K562 (cell line): ENCODE measurements around the gene FOXM1. TPM values are rescaled to one million over a fixed set of nuclear protein-coding genes. Genes with fewer than 3 reads are reported as not detected.

ENCODE experiments used
- BRF1 ChIP-seq: IDR thresholded peaks from 3 replicates; pipeline ENCODE4 v1.6.1; 2011; ENCODE audit warnings: borderline replicate concordance, mild to moderate bottlenecking; ENCODE audit not compliant: insufficient read length; ENCODE audit errors: extremely low read depth
- DDX20 ChIP-seq: fragments of 450-650 bp; IDR thresholded peaks from 2 replicates; pipeline ENCODE4 v1.6.1; 2016; ENCODE audit warnings: missing genetic modification characterization, low read depth, mild to moderate bottlenecking, missing compliant biosample characterization, moderate library complexity
- E2F3 ChIP-seq: fragments of 250-450 bp; sonication (Bioruptor Pico); IDR thresholded peaks from 2 replicates; pipeline ENCODE4 v1.4.0; 2020; ENCODE audit warnings: mild to moderate bottlenecking
- EZH2 ChIP-seq: IDR thresholded peaks from 2 replicates; pipeline ENCODE4 v1.6.1; 2012; ENCODE audit warnings: low read depth, mild to moderate bottlenecking, inconsistent platforms, low read length, borderline replicate concordance
- KHSRP ChIP-seq: fragments of 450-650 bp; IDR thresholded peaks from 2 replicates; pipeline ENCODE4 v1.6.1; 2017
- MAFF ChIP-seq: IDR thresholded peaks from 2 replicates; pipeline ENCODE4 v1.6.1; 2012; ENCODE audit warnings: low read length, improper control_type of control experiment
- NFIC ChIP-seq: fragments of 450-650 bp; IDR thresholded peaks from 2 replicates; pipeline ENCODE4 v1.6.1; 2017; ENCODE audit warnings: mild to moderate bottlenecking, inconsistent platforms
- SREBF1 ChIP-seq: fragments of 150-350 bp; IDR thresholded peaks from 2 replicates; pipeline ENCODE4 v1.6.1; 2014; ENCODE audit warnings: antibody characterized with exemption, low read depth, low read length, borderline replicate concordance
- TEAD2 ChIP-seq: fragments of 450-650 bp; IDR thresholded peaks from 2 replicates; pipeline ENCODE4 v1.6.1; 2016; ENCODE audit warnings: missing genetic modification characterization, control low read depth, missing compliant biosample characterization
- ZC3H8 ChIP-seq: fragments of 450-650 bp; IDR thresholded peaks from 2 replicates; pipeline ENCODE4 v1.6.1; 2017
- ZNF124 ChIP-seq: sonication (generic); formaldehyde crosslinking; IDR thresholded peaks from 2 replicates; pipeline ENCODE4 v1.8.1; 2022; ENCODE audit warnings: missing genetic modification reagents
- ZNF197 ChIP-seq: fragments of 200-800 bp; sonication (Bioruptor generic); IDR thresholded peaks from 2 replicates; pipeline ENCODE4 v1.6.1; 2016; ENCODE audit warnings: low read depth, missing genetic modification characterization, missing compliant biosample characterization
- ZNF584 ChIP-seq: fragments of 200-800 bp; sonication (Bioruptor generic); IDR thresholded peaks from 2 replicates; pipeline ENCODE4 v1.6.1; 2016; ENCODE audit warnings: low read depth, mild to moderate bottlenecking, missing genetic modification characterization, missing compliant biosample characterization
- polyA plus RNA-seq, 8 experiments: library from polyadenylated mRNA; depleted of rRNA in 4 of 8; stranded (reverse) in 5 of 8; unstranded in 3 of 8; fragments of >200 nt; fragmentation: Nextera tagmentation in 2 of 8; fragmentation: Illumina TruSeq in 1 of 8; extraction: Ambion mirVana in 2 of 8; extraction: Trizol in 1 of 8; gene quantifications; 2 replicates each; pipeline versions ENCODE4 v1.2.1 to v1.2.3, GENCODE V29; 2011 to 2014; ENCODE audit warnings: inconsistent platforms in 1 of 8, missing spikeins in 1 of 8
- total RNA-seq, 7 experiments: library from RNA; depleted of rRNA in 6 of 7; stranded (reverse); fragments of >200 nt in 6 of 7; fragmentation: Illumina TruSeq in 2 of 7; extraction: Trizol in 2 of 7; gene quantifications; 2 replicates each; pipeline versions ENCODE4 v1.2.1 to v1.2.3, GENCODE V29; 2011 to 2021; ENCODE audit warnings: low replicate concordance in 1 of 7
- TF ChIP-seq, protein P1 (sequence below): sonication (generic); formaldehyde crosslinking; IDR thresholded peaks from 2 replicates; pipeline ENCODE4 v1.8.1; 2023; ENCODE audit warnings: mild to moderate bottlenecking, missing genetic modification reagents
- TF ChIP-seq, protein P2 (sequence below), 2 experiments: fragments of 450-650 bp; IDR thresholded peaks; 2 replicates each; pipeline ENCODE4 v1.6.1; 2016
- TF ChIP-seq, protein P3 (sequence below): IDR thresholded peaks from 3 replicates; pipeline ENCODE4 v1.6.1; 2011; ENCODE audit warnings: borderline replicate concordance, mild to moderate bottlenecking, moderate library complexity; ENCODE audit not compliant: insufficient read length; ENCODE audit errors: extremely low read depth
- TF ChIP-seq, protein P4 (sequence below): fragments of 450-650 bp; IDR thresholded peaks from 2 replicates; pipeline ENCODE4 v1.6.1; 2016; ENCODE audit warnings: missing biosample characterization, missing genetic modification characterization
- TF ChIP-seq, protein P5 (sequence below): fragments of 250-450 bp; sonication (Bioruptor Pico); IDR thresholded peaks from 2 replicates; pipeline ENCODE4 v1.8.0; 2021; ENCODE audit warnings: moderate library complexity, mild to moderate bottlenecking, inconsistent platforms

Gene FOXM1
- total and polyA plus RNA-seq, 9 of the 15 experiments (the other 6 are each of a cell fraction or from before 2014, with no cell fraction given) = 8.9 to 46.9 (median 17.2) TPM

DNA sequence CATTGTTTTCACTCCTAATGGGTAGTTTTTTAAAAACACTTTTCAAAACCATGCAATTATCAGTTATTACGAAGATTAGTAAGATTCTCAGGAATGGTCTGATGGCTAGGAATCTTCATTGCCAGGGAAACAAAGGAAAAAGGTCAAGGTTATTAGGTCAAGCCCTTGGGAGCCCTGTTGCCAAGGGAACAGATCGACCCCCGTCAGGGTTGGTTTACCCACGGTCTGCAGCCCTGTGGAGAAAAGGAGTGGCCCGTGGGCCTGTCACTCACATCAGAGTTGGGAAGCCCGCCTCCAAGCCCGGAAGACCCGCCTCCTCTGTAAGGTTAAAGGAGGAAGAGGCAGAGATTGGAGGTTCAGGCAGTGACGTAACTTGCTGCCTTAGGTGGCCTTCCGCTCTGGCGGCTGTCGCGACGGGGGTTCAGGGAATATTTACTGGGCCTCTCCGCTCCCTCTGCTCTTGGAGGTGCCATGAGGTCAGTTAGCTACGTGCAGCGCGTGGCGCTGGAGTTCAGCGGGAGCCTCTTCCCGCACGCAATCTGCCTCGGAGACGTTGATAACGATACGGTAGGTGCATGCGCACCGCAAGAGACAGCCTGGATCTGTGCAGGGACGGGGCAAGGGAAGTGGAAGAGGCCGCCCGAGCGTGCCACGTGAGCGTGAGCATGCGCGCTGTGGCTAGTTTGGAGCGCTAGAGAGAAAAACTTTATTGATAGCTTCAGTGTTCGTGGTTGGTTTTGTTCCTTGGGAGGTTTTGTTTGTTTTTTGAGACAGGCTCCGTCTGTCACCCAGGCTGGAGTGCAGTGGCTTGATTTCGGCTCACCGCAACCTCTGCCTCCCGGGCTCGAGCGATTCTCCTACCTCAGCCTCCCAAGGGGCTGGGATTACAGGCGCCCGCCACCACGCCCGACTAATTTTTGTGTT, 64.4 kb downstream of the FOXM1 start, which contains the start of gene ITFG2 (continued):
- TF ChIP-seq, protein P1, sequence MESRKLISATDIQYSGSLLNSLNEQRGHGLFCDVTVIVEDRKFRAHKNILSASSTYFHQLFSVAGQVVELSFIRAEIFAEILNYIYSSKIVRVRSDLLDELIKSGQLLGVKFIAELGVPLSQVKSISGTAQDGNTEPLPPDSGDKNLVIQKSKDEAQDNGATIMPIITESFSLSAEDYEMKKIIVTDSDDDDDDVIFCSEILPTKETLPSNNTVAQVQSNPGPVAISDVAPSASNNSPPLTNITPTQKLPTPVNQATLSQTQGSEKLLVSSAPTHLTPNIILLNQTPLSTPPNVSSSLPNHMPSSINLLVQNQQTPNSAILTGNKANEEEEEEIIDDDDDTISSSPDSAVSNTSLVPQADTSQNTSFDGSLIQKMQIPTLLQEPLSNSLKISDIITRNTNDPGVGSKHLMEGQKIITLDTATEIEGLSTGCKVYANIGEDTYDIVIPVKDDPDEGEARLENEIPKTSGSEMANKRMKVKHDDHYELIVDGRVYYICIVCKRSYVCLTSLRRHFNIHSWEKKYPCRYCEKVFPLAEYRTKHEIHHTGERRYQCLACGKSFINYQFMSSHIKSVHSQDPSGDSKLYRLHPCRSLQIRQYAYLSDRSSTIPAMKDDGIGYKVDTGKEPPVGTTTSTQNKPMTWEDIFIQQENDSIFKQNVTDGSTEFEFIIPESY (CRISPR knock-in tag) = peak; percentile 75
- TF ChIP-seq MAFF = no peak
- no peak for TF ChIP-seq ZNF124 (CRISPR knock-in tag)
- TF ChIP-seq, protein P2, sequence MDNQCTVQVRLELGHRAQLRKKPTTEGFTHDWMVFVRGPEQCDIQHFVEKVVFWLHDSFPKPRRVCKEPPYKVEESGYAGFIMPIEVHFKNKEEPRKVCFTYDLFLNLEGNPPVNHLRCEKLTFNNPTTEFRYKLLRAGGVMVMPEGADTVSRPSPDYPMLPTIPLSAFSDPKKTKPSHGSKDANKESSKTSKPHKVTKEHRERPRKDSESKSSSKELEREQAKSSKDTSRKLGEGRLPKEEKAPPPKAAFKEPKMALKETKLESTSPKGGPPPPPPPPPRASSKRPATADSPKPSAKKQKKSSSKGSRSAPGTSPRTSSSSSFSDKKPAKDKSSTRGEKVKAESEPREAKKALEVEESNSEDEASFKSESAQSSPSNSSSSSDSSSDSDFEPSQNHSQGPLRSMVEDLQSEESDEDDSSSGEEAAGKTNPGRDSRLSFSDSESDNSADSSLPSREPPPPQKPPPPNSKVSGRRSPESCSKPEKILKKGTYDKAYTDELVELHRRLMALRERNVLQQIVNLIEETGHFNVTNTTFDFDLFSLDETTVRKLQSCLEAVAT (IDR thresholded peaks at IDR 0.05) = peak in 1 of 2 experiments; percentile 83; a peak in 1 of 4 replicates
- TF ChIP-seq KHSRP = no peak
- no peak for TF ChIP-seq EZH2
- TF ChIP-seq ZNF584 (CRISPR knock-in tag) = no peak
- no peak for TF ChIP-seq BRF1
- peak; percentile 41; the same call in 1 of the 2 replicates for TF ChIP-seq NFIC
- TF ChIP-seq, protein P3, sequence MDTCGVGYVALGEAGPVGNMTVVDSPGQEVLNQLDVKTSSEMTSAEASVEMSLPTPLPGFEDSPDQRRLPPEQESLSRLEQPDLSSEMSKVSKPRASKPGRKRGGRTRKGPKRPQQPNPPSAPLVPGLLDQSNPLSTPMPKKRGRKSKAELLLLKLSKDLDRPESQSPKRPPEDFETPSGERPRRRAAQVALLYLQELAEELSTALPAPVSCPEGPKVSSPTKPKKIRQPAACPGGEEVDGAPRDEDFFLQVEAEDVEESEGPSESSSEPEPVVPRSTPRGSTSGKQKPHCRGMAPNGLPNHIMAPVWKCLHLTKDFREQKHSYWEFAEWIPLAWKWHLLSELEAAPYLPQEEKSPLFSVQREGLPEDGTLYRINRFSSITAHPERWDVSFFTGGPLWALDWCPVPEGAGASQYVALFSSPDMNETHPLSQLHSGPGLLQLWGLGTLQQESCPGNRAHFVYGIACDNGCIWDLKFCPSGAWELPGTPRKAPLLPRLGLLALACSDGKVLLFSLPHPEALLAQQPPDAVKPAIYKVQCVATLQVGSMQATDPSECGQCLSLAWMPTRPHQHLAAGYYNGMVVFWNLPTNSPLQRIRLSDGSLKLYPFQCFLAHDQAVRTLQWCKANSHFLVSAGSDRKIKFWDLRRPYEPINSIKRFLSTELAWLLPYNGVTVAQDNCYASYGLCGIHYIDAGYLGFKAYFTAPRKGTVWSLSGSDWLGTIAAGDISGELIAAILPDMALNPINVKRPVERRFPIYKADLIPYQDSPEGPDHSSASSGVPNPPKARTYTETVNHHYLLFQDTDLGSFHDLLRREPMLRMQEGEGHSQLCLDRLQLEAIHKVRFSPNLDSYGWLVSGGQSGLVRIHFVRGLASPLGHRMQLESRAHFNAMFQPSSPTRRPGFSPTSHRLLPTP = no peak
- TF ChIP-seq, protein P4, sequence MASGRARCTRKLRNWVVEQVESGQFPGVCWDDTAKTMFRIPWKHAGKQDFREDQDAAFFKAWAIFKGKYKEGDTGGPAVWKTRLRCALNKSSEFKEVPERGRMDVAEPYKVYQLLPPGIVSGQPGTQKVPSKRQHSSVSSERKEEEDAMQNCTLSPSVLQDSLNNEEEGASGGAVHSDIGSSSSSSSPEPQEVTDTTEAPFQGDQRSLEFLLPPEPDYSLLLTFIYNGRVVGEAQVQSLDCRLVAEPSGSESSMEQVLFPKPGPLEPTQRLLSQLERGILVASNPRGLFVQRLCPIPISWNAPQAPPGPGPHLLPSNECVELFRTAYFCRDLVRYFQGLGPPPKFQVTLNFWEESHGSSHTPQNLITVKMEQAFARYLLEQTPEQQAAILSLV (tag) = no peak
- TF ChIP-seq ZNF197 (CRISPR knock-in tag) = no peak
- TF ChIP-seq, protein P5, sequence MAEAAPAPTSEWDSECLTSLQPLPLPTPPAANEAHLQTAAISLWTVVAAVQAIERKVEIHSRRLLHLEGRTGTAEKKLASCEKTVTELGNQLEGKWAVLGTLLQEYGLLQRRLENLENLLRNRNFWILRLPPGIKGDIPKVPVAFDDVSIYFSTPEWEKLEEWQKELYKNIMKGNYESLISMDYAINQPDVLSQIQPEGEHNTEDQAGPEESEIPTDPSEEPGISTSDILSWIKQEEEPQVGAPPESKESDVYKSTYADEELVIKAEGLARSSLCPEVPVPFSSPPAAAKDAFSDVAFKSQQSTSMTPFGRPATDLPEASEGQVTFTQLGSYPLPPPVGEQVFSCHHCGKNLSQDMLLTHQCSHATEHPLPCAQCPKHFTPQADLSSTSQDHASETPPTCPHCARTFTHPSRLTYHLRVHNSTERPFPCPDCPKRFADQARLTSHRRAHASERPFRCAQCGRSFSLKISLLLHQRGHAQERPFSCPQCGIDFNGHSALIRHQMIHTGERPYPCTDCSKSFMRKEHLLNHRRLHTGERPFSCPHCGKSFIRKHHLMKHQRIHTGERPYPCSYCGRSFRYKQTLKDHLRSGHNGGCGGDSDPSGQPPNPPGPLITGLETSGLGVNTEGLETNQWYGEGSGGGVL = no peak
- no peak for TF ChIP-seq TEAD2 (tag)
- no peak for TF ChIP-seq SREBF1
- TF ChIP-seq ZC3H8 = no peak
- TF ChIP-seq E2F3 = no peak
- no peak for TF ChIP-seq DDX20 (tag)
